ENCODE measurements around the gene POLR1G.

POLR1G gene

GRCh38 chr19:45444318-45445041 lies 38.0 kb downstream of the POLR1G start:
- Mint-ChIP-seq H3K27me3 (no peaks in the 10 kb centered on the region), H3K4me3 (peak overlapping the region; percentile 30), H3K27ac (no peak overlapping the region), H3K36me3 (no peaks in the 10 kb centered on the region), H3K9me3 (no peaks in the 10 kb centered on the region), H3K4me1 (peaks cover 62% of the 10 kb centered on the region)

DNA sequence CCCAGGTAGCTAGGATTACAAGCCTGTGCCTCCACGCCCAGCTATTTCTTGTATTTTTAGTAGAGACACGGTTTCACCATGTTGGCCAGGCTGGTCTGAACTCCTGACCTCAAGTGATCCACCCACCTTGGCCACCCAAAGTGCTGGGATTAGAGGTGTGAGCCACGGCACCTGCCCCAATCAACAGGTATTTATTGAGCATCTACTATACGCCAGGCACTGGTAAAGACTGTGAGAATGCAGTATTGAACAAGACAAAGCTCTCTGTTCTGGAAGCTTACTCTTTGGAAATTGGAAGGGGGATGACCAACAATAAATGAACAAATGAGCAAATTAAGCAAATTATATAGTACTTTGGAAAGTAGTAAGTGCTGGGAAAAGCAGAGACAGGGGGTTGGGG lies 38.7 kb downstream of the POLR1G start:
- no peaks in the 10 kb centered on the region for H3K27me3 Mint-ChIP-seq
- H3K27ac Mint-ChIP-seq = no peak overlapping the region
- H3K4me3 Mint-ChIP-seq = peak overlapping the region; percentile 30
- H3K36me3 Mint-ChIP-seq = peaks cover under 1% of the 10 kb centered on the region
- H3K4me1 Mint-ChIP-seq = peaks cover 67% of the 10 kb centered on the region
- H3K9me3 Mint-ChIP-seq = no peaks in the 10 kb centered on the region

DNA sequence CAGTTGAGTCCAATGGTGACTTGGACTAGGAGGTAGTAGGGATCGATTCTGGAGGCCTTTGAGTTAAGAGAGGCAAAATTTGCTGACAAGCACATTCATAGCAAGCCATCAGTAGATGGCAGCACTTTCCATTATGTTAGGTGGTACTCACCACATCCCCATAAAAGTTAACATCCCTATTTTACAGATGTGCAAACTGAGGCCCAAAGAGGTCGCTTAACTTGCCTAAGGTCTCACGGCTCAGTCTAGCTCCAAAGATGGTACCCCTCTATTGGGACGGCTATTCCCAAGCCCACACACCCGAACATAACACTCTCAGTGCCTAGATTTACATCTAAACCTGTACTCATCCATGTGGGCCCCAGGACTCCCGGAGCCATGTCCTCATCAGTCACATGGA lies 39.9 kb downstream of the POLR1G start:
- Mint-ChIP-seq H3K27me3 (no peaks in the 10 kb centered on the region), H3K36me3 (peaks cover 1% of the 10 kb centered on the region), H3K4me3 (no peak overlapping the region), H3K9me3 (no peaks in the 10 kb centered on the region), H3K27ac (no peak overlapping the region), H3K4me1 (peaks cover 62% of the 10 kb centered on the region)

GRCh38 chr19:45446944-45447343 lies 40.5 kb downstream of the POLR1G start:
- peaks cover 68% of the 10 kb centered on the region for H3K4me1 Mint-ChIP-seq
- H3K36me3 Mint-ChIP-seq = peaks cover 1% of the 10 kb centered on the region
- no peak overlapping the region for H3K27ac Mint-ChIP-seq
- H3K27me3 Mint-ChIP-seq = no peaks in the 10 kb centered on the region
- H3K4me3 Mint-ChIP-seq = no peak overlapping the region
- no peaks in the 10 kb centered on the region for H3K9me3 Mint-ChIP-seq

GRCh38 chr19:45448425-45448756 lies 41.9 kb downstream of the POLR1G start:
- H3K36me3 Mint-ChIP-seq = peaks cover 1% of the 10 kb centered on the region
- H3K9me3 Mint-ChIP-seq = no peaks in the 10 kb centered on the region
- peaks cover 63% of the 10 kb centered on the region for H3K4me1 Mint-ChIP-seq
- H3K27me3 Mint-ChIP-seq = no peaks in the 10 kb centered on the region
- peak overlapping the region; percentile 64 for H3K4me3 Mint-ChIP-seq
- peak overlapping the region; percentile 47 for H3K27ac Mint-ChIP-seq

DNA sequence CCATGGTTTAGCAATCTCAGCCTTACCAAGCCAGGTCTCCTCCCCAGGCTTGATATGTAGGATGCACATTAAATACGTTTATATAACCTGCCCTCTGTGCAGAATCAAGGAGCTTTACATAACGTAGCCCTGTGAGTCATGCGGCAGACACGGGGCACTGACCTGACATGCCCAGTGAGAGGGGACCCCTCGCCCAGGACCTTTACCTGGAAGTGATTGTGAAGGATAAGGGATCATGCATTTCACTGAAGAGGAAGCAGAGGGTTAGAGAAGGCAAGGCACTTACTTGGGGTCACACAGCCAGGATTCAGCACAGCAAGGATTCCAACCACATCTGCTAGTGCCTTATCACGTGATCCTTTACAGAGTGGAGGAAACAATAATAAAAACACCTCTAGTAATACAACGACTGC lies 42.4 kb downstream of the POLR1G start:
- Mint-ChIP-seq H3K27ac (peak overlapping the region; percentile 88), H3K36me3 (peaks cover 1% of the 10 kb centered on the region)

GRCh38 chr19:45450012-45450333 lies 43.5 kb downstream of the POLR1G start:
- Mint-ChIP-seq H3K27ac (peak overlapping the region; percentile 97), H3K36me3 (peaks cover 1% of the 10 kb centered on the region), H3K4me1 (peaks cover 49% of the 10 kb centered on the region)

More for the DNA sequence above, 42.4 kb downstream of the POLR1G start:
- Mint-ChIP-seq H3K4me1 (peaks cover 58% of the 10 kb centered on the region), H3K4me3 (peak overlapping the region; percentile 56), H3K27me3 (no peaks in the 10 kb centered on the region), H3K9me3 (no peaks in the 10 kb centered on the region)

DNA sequence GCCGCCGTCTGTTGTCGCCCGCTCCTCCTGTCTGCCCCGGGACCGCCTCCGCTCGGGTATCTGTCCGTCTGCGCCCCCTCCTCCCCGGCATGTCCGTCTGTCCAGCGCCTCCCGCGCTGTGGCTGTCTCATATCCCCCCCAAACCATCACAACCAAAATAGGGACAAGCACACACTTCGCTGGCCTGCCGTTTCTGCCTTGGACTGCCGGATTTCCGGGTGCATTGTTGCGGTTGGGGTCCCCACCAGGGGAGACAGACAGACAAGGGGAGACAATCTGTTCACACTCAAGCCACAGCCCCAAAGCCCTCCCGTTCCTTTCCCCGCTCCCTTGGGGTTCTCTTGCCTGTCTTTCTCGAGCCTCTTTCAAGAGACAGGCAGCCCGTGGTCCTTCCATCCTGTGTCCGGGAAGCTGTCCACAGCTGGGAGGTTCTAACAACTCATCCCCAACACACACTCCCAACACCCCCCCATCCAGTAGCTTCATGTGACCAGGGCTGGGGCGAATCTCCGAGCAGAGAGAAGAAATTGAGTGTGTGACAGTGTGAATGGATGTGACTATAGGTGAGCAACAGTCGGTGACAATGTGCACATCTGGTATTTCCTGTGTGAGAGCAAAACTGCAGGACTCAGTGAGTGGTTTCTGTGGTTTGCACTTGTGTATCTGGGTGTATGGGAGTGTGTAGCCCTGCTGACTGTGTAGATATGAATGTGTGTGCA lies 44.8 kb downstream of the POLR1G start:
- Mint-ChIP-seq H3K36me3 (peaks cover 1% of the 10 kb centered on the region), H3K4me1 (peaks cover 52% of the 10 kb centered on the region), H3K27me3 (no peaks in the 10 kb centered on the region), H3K9me3 (no peaks in the 10 kb centered on the region), H3K4me3 (peak overlapping the region; percentile 87), H3K27ac (peak overlapping the region; percentile 68)

More at GRCh38 chr19:45450012-45450333, 43.5 kb downstream of the POLR1G start:
- H3K9me3 Mint-ChIP-seq = no peaks in the 10 kb centered on the region
- no peaks in the 10 kb centered on the region for H3K27me3 Mint-ChIP-seq
- peak overlapping the region; percentile 95 for H3K4me3 Mint-ChIP-seq

- H3K27me3 Mint-ChIP-seq = no peaks in the 10 kb centered on the region
- peak overlapping the region; percentile 87 for H3K4me3 Mint-ChIP-seq
- H3K36me3 Mint-ChIP-seq = peaks cover 1% of the 10 kb centered on the region
- H3K4me1 Mint-ChIP-seq = peaks cover 53% of the 10 kb centered on the region
- peak overlapping the region; percentile 68 for H3K27ac Mint-ChIP-seq
- H3K9me3 Mint-ChIP-seq = no peaks in the 10 kb centered on the region
Observed at GRCh38 chr19:45451850-45452387, 45.5 kb downstream of the POLR1G start.

DNA sequence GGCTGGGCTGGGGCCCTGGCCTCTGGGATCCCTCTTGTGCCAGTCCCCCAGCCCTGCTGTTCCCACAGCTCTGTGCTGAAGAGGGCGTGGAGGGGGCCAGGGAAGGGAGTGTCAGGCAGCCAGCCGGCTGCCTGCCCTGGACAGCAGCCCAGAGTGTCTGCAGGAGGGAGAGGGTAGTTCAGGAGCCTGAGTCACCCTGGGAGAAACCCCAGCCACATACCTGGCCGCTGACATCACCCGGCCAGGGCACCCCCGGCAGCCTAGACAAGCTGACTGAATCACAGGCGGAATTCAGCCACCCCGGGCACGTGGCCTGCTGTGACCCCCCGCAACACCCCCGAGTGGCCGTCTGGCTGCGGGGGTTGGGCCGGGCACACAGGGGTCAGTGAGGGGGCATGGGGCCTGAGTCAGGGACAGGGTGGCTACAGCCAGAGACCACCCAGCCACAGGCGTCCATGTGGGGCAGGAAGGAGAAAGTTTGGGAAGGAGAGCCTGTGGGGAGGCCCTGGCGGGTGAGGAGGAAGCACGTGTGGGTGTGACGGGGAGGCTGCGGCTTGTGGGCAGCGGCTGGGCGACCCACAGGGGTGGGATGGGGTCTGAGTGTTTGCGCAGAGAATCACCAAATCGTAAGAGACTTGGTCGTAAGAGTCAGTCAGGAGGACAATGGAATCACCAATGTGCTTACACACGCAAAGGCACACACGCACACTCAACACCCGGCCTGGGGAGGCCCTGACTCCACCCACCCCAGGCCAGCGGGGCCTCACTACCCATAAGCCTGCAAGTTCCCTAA lies 49.5 kb downstream of the POLR1G start:
- H3K27ac Mint-ChIP-seq = peak overlapping the region; percentile 55
- no peak overlapping the region for H3K4me3 Mint-ChIP-seq
- no peaks in the 10 kb centered on the region for H3K27me3 Mint-ChIP-seq
- H3K4me1 Mint-ChIP-seq = peaks cover 29% of the 10 kb centered on the region
- no peaks in the 10 kb centered on the region for H3K9me3 Mint-ChIP-seq
- H3K36me3 Mint-ChIP-seq = no peaks in the 10 kb centered on the region

GRCh38 chr19:45456500-45456815 lies 50.0 kb downstream of the POLR1G start:
- H3K4me3 Mint-ChIP-seq = no peak overlapping the region
- H3K4me1 Mint-ChIP-seq = peaks cover 25% of the 10 kb centered on the region
- no peaks in the 10 kb centered on the region for H3K36me3 Mint-ChIP-seq
- H3K27me3 Mint-ChIP-seq = no peaks in the 10 kb centered on the region
- H3K27ac Mint-ChIP-seq = peak overlapping the region; percentile 55
- no peaks in the 10 kb centered on the region for H3K9me3 Mint-ChIP-seq

- no peaks in the 10 kb centered on the region for H3K9me3 Mint-ChIP-seq
Observed at GRCh38 chr19:45457776-45458175, 51.3 kb downstream of the POLR1G start.

More at GRCh38 chr19:45457776-45458175, 51.3 kb downstream of the POLR1G start:
- Mint-ChIP-seq H3K27ac (peak overlapping the region; percentile 15), H3K36me3 (no peaks in the 10 kb centered on the region), H3K4me1 (peaks cover 15% of the 10 kb centered on the region), H3K4me3 (no peak overlapping the region), H3K27me3 (no peaks in the 10 kb centered on the region)
